PC-3 (cell line): Measurements from ENCODE around the gene DALRD3. TPM values are rescaled to one million over a fixed set of nuclear protein-coding genes. Genes with fewer than 3 reads are reported as not detected.

Source experiments
- ATAC-seq: fragments of 200-7000 bp; cut with Tn5 transposase; 2 replicates; pipeline ENCODE4 v1.9.1; 2020; ENCODE audit warnings: mild to moderate bottlenecking, moderate library complexity
- BruUV-seq: library from RNA; stranded (reverse); fragments of 400-500 nt; replicated peaks from 2 replicates; lab custom pipeline; 2021; lab: Mats Ljungman, UMichigan
- CTCF ChIA-PET: fragments of 300-600 bp; sonication (Branson Sonifier 250); formaldehyde crosslinking; loops from one replicate; lab custom pipeline; 2022; ENCODE audit warnings: antibody characterized with exemption; lab: Charles Lee
- POLR2A ChIA-PET: fragments of 300-600 bp; sonication (Branson Sonifier 250); formaldehyde crosslinking; loops from one replicate; lab custom pipeline; 2022; ENCODE audit warnings: antibody characterized with exemption; ENCODE audit not compliant: unreplicated experiment; lab: Charles Lee
- DNase-seq: peaks from one replicate; pipeline ENCODE4 v3.0.0-alpha.2; 2015
- H2AFZ ChIP-seq: fragments of 300-600 bp; sonication (generic); 2 replicates; pipeline ENCODE4 v1.6.0; 2016; ENCODE audit warnings: antibody characterized with exemption, low read length
- H3F3A ChIP-seq: fragments of 300-600 bp; sonication (generic); one replicate; pipeline ENCODE4 v1.6.0; 2017; ENCODE audit warnings: antibody characterized with exemption, low read length, control low read depth, mild to moderate bottlenecking; ENCODE audit not compliant: unreplicated experiment
- H3K27ac ChIP-seq: fragments of 300-600 bp; sonication (generic); 2 replicates; pipeline ENCODE4 v1.5.1; 2016; ENCODE audit warnings: mild to moderate bottlenecking, low read length
- H3K27me3 ChIP-seq: fragments of 300-600 bp; sonication (generic); 2 replicates; pipeline ENCODE4 v1.6.1; 2016; ENCODE audit warnings: low read length, mixed read lengths
- H3K36me3 ChIP-seq: fragments of 300-600 bp; sonication (generic); 2 replicates; pipeline ENCODE4 v1.6.1; 2016; ENCODE audit warnings: low read depth, mixed run types, low read length, mixed read lengths
- H3K4me1 ChIP-seq: fragments of 300-600 bp; sonication (generic); 2 replicates; pipeline ENCODE4 v1.5.1; 2016; ENCODE audit warnings: low read length; ENCODE audit not compliant: insufficient read depth
- H3K4me2 ChIP-seq: fragments of 300-600 bp; sonication (generic); 2 replicates; pipeline ENCODE4 v1.6.0; 2016; ENCODE audit warnings: low read length
- H3K4me3 ChIP-seq: fragments of 300-600 bp; sonication (generic); 2 replicates; pipeline ENCODE4 v1.5.1; 2016; ENCODE audit warnings: mild to moderate bottlenecking, low read length, mixed read lengths
- H3K79me2 ChIP-seq: fragments of 300-600 bp; sonication (generic); 2 replicates; pipeline ENCODE4 v1.6.1; 2017; ENCODE audit warnings: low read length, mixed read lengths
- H3K9ac ChIP-seq: fragments of 300-600 bp; sonication (generic); 2 replicates; pipeline ENCODE4 v1.6.0; 2016; ENCODE audit warnings: mild to moderate bottlenecking, low read length
- H3K9me2 ChIP-seq: fragments of 300-600 bp; sonication (generic); replicated peaks from 2 replicates; pipeline ENCODE4 v1.6.1; 2016; ENCODE audit warnings: mixed run types, low read length, mixed read lengths
- H3K9me3 ChIP-seq: fragments of 300-600 bp; sonication (generic); 2 replicates; pipeline ENCODE4 v1.6.1; 2016; ENCODE audit warnings: low read length, mixed read lengths
- H4K20me1 ChIP-seq: fragments of 300-600 bp; sonication (generic); 2 replicates; pipeline ENCODE4 v1.6.1; 2016; ENCODE audit warnings: low read length, mixed read lengths
- EZH2 ChIP-seq: fragments of 300-600 bp; sonication (generic); IDR thresholded peaks from one replicate; pipeline ENCODE4 v1.6.1; 2017; ENCODE audit warnings: antibody characterized with exemption, mild to moderate bottlenecking, low read length; ENCODE audit not compliant: unreplicated experiment
- EZH2phosphoT487 ChIP-seq: fragments of 300-600 bp; sonication (generic); IDR thresholded peaks from 2 replicates; pipeline ENCODE4 v1.6.1; 2018; ENCODE audit warnings: mild to moderate bottlenecking, antibody characterized with exemption, low read length, borderline replicate concordance
- intact Hi-C: fragments of 100-400 bp; cut with micrococcal nuclease; formaldehyde crosslinking; loops from 2 replicates; pipeline ENCODE4 v1.9.0; 2023
- total RNA-seq: library from RNA; depleted of rRNA; stranded (reverse); fragments of >200 nt; gene quantifications from 2 replicates; pipeline ENCODE4 v1.2.3, GENCODE V29; 2014
- TF ChIP-seq, protein P1 (sequence below): fragments of 300-600 bp; sonication (generic); conservative IDR thresholded peaks from 2 replicates; pipeline ENCODE4 v1.5.1; 2017; ENCODE audit warnings: antibody characterized with exemption, low read depth, mild to moderate bottlenecking, low read length

Gene DALRD3
- total RNA-seq, 1 experiment from 2014 or later, result 43.3 TPM

- DNase-seq (peak; percentile 98), ATAC-seq (peak; percentile 89)
- peaks cover 39% of the 10 kb centered on the region for H3K4me1 ChIP-seq
- no peak for TF ChIP-seq EZH2phosphoT487
- TF ChIP-seq EZH2, result no peak
- TF ChIP-seq, protein P1, sequence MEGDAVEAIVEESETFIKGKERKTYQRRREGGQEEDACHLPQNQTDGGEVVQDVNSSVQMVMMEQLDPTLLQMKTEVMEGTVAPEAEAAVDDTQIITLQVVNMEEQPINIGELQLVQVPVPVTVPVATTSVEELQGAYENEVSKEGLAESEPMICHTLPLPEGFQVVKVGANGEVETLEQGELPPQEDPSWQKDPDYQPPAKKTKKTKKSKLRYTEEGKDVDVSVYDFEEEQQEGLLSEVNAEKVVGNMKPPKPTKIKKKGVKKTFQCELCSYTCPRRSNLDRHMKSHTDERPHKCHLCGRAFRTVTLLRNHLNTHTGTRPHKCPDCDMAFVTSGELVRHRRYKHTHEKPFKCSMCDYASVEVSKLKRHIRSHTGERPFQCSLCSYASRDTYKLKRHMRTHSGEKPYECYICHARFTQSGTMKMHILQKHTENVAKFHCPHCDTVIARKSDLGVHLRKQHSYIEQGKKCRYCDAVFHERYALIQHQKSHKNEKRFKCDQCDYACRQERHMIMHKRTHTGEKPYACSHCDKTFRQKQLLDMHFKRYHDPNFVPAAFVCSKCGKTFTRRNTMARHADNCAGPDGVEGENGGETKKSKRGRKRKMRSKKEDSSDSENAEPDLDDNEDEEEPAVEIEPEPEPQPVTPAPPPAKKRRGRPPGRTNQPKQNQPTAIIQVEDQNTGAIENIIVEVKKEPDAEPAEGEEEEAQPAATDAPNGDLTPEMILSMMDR, result peak; percentile 22; the same call in 1 of the 2 replicates
- CTCF ChIA-PET, result no interaction called here
- peak within 1 kb of the TSS; percentile 96 for H3K9ac ChIP-seq
- TSS peak; percentile 62 for BruUV-seq
- peak within 1 kb of the TSS; percentile 68 for H3K27ac ChIP-seq
- peak within 1 kb of the TSS; percentile 83 for H3K4me3 ChIP-seq
- 0 out of 2 replicates have a peak, but pooled peaks cover 13% of the 10 kb centered on the region for H4K20me1 ChIP-seq
- no peaks in the 10 kb centered on the region for H3K9me2 ChIP-seq
- peak within 1 kb of the TSS; percentile 97 for H3K4me2 ChIP-seq
- H3K9me3 ChIP-seq, result no peaks in the 10 kb centered on the region
- H3F3A ChIP-seq, result peaks cover 10% of the 10 kb centered on the region
- peaks cover 79% of the 10 kb centered on the region for H3K36me3 ChIP-seq
- POLR2A ChIA-PET, result interaction anchor here (0.5 to 0.6 kb wide), 9 partner anchors 9 to 727 kb away, joined by 3 to 26 read pairs (median 3); partner anchors contain the start of gene WDR6
- intact Hi-C loops, result no loop called here
- peaks cover 53% of the 10 kb centered on the region for H3K79me2 ChIP-seq
- H3K27me3 ChIP-seq, result no peaks in the 10 kb centered on the region
- peak within 1 kb of the TSS; percentile 56 for H2AFZ ChIP-seq
Observed at GRCh38 chr3:49028673-49029562, 10.5 kb upstream of the DALRD3 start, which contains the start of gene IMPDH2. Gene IMPDH2 (minus strand): TSS chr3:49029398. CDS start chr3:49029350, 48 bp downstream.

DNA sequence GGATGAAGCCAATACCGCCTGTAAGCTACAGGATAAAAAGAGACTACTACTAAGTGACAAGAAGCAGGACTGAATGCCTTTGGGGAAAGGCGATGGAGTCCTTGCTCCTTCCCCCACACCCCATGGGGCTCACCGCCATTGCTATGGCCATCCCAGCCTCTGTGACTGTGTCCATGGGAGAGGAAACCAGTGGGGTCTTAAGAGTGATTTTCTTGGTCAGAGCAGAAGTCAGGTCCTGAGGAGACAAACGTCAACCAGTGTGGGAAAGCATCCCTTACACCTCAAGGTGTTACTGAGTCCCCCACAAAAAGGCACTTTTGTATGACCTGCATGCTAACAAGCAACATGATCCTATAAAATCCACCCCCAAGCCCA lies 9.9 kb upstream of the DALRD3 start:
- 0 out of 2 replicates have a peak, but pooled peaks cover 13% of the 10 kb centered on the region for H4K20me1 ChIP-seq
- DNase-seq, result no peak
- H3K27me3 ChIP-seq, result no peaks in the 10 kb centered on the region
- peaks cover 10% of the 10 kb centered on the region for H3F3A ChIP-seq
- ATAC-seq, result no peak
- POLR2A ChIA-PET, result interaction anchor here (0.5 kb wide), 1 partner anchor 726 kb away, joined by 3 read pairs; no protein-coding TSS in a partner anchor
- H3K9me3 ChIP-seq, result no peaks in the 10 kb centered on the region
- no peak overlapping the region for H2AFZ ChIP-seq
- intact Hi-C loops, result no loop called here
- TF ChIP-seq, protein P1, result no peak
- TF ChIP-seq EZH2phosphoT487 (no peak), EZH2 (no peak)
- no TSS peak for BruUV-seq
- H3K36me3 ChIP-seq, result peaks cover 79% of the 10 kb centered on the region
- H3K79me2 ChIP-seq, result peaks cover 58% of the 10 kb centered on the region
- peak overlapping the region; percentile 96 for H3K9ac ChIP-seq
- H3K4me2 ChIP-seq, result peak overlapping the region; percentile 97
- H3K4me3 ChIP-seq, result peak overlapping the region; percentile 83
- no peak overlapping the region for H3K27ac ChIP-seq
- no peaks in the 10 kb centered on the region for H3K9me2 ChIP-seq
- CTCF ChIA-PET, result no interaction called here
- peaks cover 44% of the 10 kb centered on the region for H3K4me1 ChIP-seq
